GM18951 (cell line): Measurements from ENCODE around the gene CCDC117.

Source experiments
- POLR2A ChIP-seq: IDR thresholded peaks from 4 replicates; pipeline ENCODE4 v1.6.1; 2011; ENCODE audit warnings: mild to moderate bottlenecking; ENCODE audit not compliant: insufficient read length, insufficient read depth; ENCODE audit errors: extremely low read depth
- in situ Hi-C: fragments of 300-500 bp; cut with MboI; formaldehyde crosslinking; loops from one replicate; pipeline ENCODE4 v1.12.0; 2022; ENCODE audit warnings: low sequenced_read_pairs, mixed read lengths, inconsistent platforms; ENCODE audit not compliant: unreplicated experiment

Gene CCDC117

GRCh38 chr22:28833276-28833923, 60.9 kb downstream of the CCDC117 start:
- no peak for TF ChIP-seq POLR2A
- in situ Hi-C loops: no loop called here

- in situ Hi-C loops: no loop called here
- no peak for TF ChIP-seq POLR2A
These were observed 63.2 kb downstream of the CCDC117 start for GRCh38 chr22:28835630-28836189.

- no peak for TF ChIP-seq POLR2A
- in situ Hi-C loops: no loop called here
These were observed 65.1 kb downstream of the CCDC117 start for GRCh38 chr22:28837640-28838039.
